BE2C (cell line): ENCODE data around the gene SBK2.

Experiments
- DNase-seq: peaks from one replicate; pipeline ENCODE4 v3.0.0-alpha.2; 2020
- H3K27me3 ChIP-seq: fragments of 250-450 bp; sonication (Bioruptor Pico); 2 replicates; pipeline ENCODE4 v1.5.1; 2020; ENCODE audit warnings: mild to moderate bottlenecking
- H3K36me3 ChIP-seq: fragments of 250-450 bp; sonication (Bioruptor Pico); 2 replicates; pipeline ENCODE4 v1.5.1; 2020; ENCODE audit warnings: mild to moderate bottlenecking
- H3K4me1 ChIP-seq: fragments of 250-450 bp; sonication (Bioruptor Pico); 2 replicates; pipeline ENCODE4 v1.5.1; 2020
- H3K4me3 ChIP-seq: 2 replicates; pipeline ENCODE4 v1.5.1; 2011; ENCODE audit warnings: low read depth, low read length
- H3K9me3 ChIP-seq: fragments of 250-450 bp; sonication (Bioruptor Pico); 2 replicates; pipeline ENCODE4 v1.5.1; 2020
- TF ChIP-seq, protein P1 (sequence below): IDR thresholded peaks from 2 replicates; pipeline ENCODE4 v1.5.1; 2012; ENCODE audit warnings: mild to moderate bottlenecking, low read depth, low read length

The SBK2 gene

DNA sequence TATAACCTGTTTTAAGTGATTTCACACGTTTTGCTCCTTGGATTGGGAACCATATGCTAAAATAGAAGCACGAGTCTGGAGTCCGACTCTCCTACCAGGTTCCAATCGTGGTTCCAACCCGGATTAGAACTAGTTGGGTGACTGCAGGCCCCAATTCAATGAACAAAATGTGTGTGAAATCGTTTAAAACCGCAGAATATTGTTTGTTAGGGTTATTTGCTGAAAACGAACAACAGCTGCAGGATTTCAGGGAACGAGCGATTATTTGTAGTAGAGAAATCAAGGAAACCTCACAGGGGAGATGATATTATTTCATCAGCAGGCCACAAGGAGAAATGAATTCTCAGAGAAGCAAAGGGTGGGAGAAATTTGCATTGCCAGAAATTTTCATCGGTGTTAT, 32.0 kb downstream of the SBK2 start:
- no peaks in the 10 kb centered on the region for H3K27me3 ChIP-seq
- H3K9me3 ChIP-seq: peaks cover 4% of the 10 kb centered on the region
- no peaks in the 10 kb centered on the region for H3K4me1 ChIP-seq
- no peaks in the 10 kb centered on the region for H3K36me3 ChIP-seq
- DNase-seq: no peak
- H3K4me3 ChIP-seq: no peak overlapping the region
- TF ChIP-seq, protein P1, sequence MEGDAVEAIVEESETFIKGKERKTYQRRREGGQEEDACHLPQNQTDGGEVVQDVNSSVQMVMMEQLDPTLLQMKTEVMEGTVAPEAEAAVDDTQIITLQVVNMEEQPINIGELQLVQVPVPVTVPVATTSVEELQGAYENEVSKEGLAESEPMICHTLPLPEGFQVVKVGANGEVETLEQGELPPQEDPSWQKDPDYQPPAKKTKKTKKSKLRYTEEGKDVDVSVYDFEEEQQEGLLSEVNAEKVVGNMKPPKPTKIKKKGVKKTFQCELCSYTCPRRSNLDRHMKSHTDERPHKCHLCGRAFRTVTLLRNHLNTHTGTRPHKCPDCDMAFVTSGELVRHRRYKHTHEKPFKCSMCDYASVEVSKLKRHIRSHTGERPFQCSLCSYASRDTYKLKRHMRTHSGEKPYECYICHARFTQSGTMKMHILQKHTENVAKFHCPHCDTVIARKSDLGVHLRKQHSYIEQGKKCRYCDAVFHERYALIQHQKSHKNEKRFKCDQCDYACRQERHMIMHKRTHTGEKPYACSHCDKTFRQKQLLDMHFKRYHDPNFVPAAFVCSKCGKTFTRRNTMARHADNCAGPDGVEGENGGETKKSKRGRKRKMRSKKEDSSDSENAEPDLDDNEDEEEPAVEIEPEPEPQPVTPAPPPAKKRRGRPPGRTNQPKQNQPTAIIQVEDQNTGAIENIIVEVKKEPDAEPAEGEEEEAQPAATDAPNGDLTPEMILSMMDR: no peak

DNA sequence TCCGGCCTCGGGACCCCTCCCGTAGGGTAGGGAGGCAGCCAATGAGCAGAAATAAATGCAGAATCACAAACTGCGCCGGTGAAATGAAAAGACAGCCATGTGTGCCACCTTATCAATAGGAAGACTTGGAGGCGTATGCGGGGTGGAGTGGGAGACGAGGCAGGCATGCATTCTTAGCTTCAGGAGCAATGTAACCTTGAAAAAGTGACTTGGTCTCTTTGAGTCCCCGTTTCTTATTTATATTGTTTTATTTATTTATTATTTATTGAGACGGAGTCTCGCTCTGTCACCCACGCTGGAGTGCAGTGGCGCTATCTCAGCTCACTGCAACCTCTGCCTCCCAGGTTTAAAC, 32.7 kb downstream of the SBK2 start:
- Histone ChIP-seq H3K9me3 (peaks cover 4% of the 10 kb centered on the region), H3K4me3 (no peak overlapping the region), H3K36me3 (no peaks in the 10 kb centered on the region), H3K4me1 (no peaks in the 10 kb centered on the region), H3K27me3 (no peaks in the 10 kb centered on the region)
- no peak for DNase-seq
- TF ChIP-seq, protein P1: no peak

DNA sequence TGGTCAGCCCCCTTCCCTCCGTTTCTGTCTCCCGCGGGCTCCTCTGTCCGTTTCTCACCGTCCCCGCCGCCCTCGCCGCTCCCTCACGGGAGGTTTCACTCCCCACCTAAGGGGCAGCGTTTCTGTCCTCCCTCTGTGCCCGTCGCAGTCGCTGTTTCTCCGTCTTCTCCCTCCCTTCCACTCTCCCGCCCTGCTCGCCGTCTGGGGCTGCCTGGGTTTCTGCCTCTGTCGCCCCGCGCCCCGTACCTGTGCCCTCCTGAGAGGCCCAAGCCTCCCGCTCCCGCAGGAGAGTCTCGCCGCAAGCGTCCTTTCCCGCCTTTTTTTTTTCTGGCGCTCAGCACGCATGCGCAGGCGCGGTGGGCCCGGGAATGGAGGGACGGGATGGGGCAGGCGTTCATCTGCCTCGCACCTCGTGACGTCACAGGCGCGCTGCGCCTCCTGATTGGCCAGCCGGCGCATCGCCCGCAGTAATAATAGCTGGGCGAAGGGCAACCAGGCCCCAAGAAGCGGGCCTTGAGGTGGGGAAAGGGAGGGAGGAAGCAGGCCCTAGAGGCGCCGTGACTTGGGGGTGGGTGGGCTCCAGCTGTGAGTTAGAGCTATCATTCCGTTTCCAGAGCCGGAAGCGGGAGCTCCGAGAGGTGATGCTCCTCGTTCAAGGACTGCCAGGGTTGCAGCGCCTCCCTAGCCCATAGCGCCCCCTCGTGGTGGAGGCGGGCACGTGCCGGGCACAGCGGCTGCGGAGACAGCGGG, 33.3 kb downstream of the SBK2 start:
- peak overlapping the region; percentile 34; the same call in 1 of the 2 replicates for H3K4me3 ChIP-seq
- H3K4me1 ChIP-seq: no peaks in the 10 kb centered on the region
- peaks cover 4% of the 10 kb centered on the region for H3K9me3 ChIP-seq
- peak; percentile 95 for DNase-seq
- no peaks in the 10 kb centered on the region for H3K36me3 ChIP-seq
- TF ChIP-seq, protein P1: peak; percentile 90
- no peaks in the 10 kb centered on the region for H3K27me3 ChIP-seq

DNA sequence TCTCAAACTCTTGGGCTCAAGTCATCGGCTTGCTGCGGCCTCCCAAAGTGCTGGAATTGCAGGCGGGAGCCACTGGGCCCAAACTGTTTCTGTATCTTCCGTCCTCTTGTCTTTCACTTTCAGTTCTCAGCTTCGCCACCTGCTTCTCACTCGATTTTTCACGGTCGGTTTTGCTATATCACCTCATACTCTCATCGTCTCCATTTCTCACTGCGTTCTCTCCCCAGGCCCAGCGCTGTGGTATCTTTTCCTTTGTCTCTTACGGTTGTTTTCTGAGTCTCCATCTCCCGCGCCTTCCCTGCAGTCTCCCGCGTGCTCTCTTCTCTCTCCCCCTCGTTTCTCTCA, 33.8 kb downstream of the SBK2 start:
- no peaks in the 10 kb centered on the region for H3K27me3 ChIP-seq
- peaks cover 4% of the 10 kb centered on the region for H3K9me3 ChIP-seq
- no peaks in the 10 kb centered on the region for H3K36me3 ChIP-seq
- DNase-seq: no peak
- no peaks in the 10 kb centered on the region for H3K4me1 ChIP-seq
- H3K4me3 ChIP-seq: no peak overlapping the region
- TF ChIP-seq, protein P1: no peak

DNA sequence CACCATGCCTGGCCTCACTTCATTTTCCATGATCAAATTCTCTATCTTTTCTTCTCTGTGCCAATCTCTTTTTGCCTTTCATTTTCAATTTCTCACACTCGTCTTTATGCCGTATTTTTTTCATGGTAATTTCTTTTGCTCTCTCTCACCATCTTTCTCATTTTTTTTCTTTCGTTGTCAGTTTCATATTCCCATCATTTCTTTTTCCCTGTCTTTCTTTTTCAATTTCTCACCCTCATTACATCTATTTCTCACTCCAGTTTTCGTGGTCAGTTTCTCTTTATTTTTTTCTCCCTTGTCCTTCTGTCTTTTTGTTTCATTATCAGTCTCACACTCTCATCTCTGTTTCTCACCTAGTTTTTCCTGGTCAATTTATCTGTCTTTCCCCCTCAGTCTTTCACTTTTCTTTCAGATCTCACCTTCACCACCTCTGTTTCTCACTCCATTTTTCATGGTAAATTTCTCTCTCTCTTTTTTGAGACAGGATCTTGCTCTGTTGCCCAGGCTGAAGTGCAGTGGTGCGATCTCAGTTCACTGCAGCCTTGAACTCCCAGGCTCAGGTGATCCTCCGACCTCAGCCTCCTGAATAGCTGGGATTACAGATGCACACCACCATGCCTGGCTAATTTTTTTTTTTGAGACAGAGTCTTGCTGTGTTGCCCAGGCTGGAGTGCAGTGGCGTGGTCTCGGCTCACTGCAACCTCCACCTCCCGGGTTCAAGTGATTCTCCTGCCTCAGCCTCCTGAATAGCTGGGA, 34.6 kb downstream of the SBK2 start:
- Histone ChIP-seq H3K9me3 (peaks cover 4% of the 10 kb centered on the region), H3K27me3 (no peaks in the 10 kb centered on the region), H3K4me1 (no peaks in the 10 kb centered on the region), H3K4me3 (no peak overlapping the region), H3K36me3 (no peaks in the 10 kb centered on the region)
- DNase-seq: no peak
- TF ChIP-seq, protein P1: no peak

DNA sequence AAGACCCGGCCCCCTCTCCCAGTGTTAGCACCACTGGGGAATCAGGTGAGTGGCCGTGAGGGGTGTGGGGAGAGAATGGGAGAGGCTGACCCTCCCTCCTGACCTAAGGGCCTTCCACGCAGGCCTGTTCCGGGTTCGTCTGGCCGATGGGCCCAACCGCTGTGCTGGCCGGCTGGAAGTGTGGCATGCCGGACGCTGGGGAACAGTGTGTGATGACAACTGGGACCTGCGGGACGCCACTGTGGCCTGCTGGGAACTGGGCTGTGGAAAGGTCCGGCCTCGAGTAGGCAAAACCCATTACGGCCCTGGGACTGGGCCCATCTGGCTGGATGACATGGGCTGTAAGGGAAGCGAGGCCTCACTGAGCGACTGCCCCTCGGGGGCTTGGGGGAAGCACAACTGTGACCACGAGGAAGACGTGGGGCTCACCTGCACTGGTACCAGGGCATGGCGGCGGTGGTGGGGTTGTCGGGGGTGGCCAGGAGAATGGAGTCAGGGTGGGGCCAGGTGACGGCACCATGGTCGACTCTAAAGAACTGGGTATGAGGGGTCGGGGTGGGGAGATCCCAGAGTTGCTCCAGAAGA, 36.5 kb downstream of the SBK2 start:
- no peaks in the 10 kb centered on the region for H3K36me3 ChIP-seq
- no peaks in the 10 kb centered on the region for H3K4me1 ChIP-seq
- H3K27me3 ChIP-seq: no peaks in the 10 kb centered on the region
- H3K9me3 ChIP-seq: peaks cover 4% of the 10 kb centered on the region
- TF ChIP-seq, protein P1: no peak
- no peak overlapping the region for H3K4me3 ChIP-seq
- no peak for DNase-seq
